Type B pancreatic cell (in vitro differentiated cells): ENCODE measurements around the gene CCDC97. TPM values are rescaled to one million over a fixed set of nuclear protein-coding genes. Genes with fewer than 3 reads are reported as not detected.
A peak's percentile ranks its signal among the peaks of the same experiment; 100 is the strongest.

Source experiments
- DNase-seq: peaks from one replicate; pipeline ENCODE4 v3.0.0; 2021; ENCODE audit warnings: mixed read lengths; ENCODE audit not compliant: unreplicated experiment; ENCODE audit errors: extremely low spot score
- H3K27ac Mint-ChIP-seq: 2 replicates; pipeline ENCODE4 v1.8.0; 2021; ENCODE audit warnings: mild to moderate bottlenecking, mixed read lengths
- H3K27me3 Mint-ChIP-seq: 2 replicates; pipeline ENCODE4 v1.8.0; 2021; ENCODE audit warnings: mixed read lengths
- H3K36me3 Mint-ChIP-seq: 2 replicates; pipeline ENCODE4 v1.8.0; 2021; ENCODE audit warnings: mixed read lengths
- H3K4me1 Mint-ChIP-seq: one replicate; pipeline ENCODE4 v1.8.0; 2021; ENCODE audit warnings: mixed read lengths; ENCODE audit not compliant: unreplicated experiment
- H3K4me3 Mint-ChIP-seq: 2 replicates; pipeline ENCODE4 v1.8.0; 2021; ENCODE audit warnings: mild to moderate bottlenecking, mixed read lengths
- H3K9me3 Mint-ChIP-seq: 2 replicates; pipeline ENCODE4 v1.8.0; 2021; ENCODE audit warnings: mixed read lengths
- CTCF ChIP-seq: fragments of 200-600 bp; sonication (generic); conservative IDR thresholded peaks from 2 replicates; pipeline ENCODE4 v1.5.0; 2021; ENCODE audit warnings: antibody characterized with exemption, mild to moderate bottlenecking
- total RNA-seq: library from RNA; stranded (reverse); gene quantifications from 2 replicates; pipeline ENCODE4 v1.2.1, GENCODE V29; 2021; ENCODE audit warnings: low replicate concordance

CCDC97 gene
- total RNA-seq, 1 donor from 2014 or later: 42.6 TPM

- no peaks in the 10 kb centered on the region for H3K27me3 Mint-ChIP-seq
- no peak for TF ChIP-seq CTCF
- H3K4me3 Mint-ChIP-seq: peak overlapping the region; percentile 100
- H3K4me1 Mint-ChIP-seq: peaks cover 35% of the 10 kb centered on the region
- DNase-seq: no peak
- H3K36me3 Mint-ChIP-seq: peaks cover 11% of the 10 kb centered on the region
- no peaks in the 10 kb centered on the region for H3K9me3 Mint-ChIP-seq
- peak overlapping the region; percentile 96 for H3K27ac Mint-ChIP-seq
These were observed 566 bp upstream of the CCDC97 start for GRCh38 chr19:41309180-41310032.

DNA sequence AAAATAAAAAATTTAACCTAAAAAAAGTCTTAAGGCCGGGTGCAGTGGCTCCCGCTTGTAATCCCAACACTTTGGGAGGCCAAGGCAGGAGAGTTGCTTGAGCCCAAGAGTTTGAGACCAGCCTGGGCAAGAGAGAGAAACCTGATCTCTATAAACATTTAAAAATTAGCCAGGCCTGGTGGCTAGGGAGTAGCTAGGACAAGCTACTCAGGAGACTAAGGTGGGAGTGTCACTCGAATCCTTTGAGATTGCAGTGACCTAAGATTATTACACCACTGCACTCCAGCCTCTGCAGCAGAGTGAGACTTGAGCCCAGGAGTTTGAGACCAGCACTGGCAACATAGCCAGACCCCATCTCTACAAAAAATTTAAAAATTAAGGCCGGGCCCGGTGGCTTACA is 1.1 kb downstream of the CCDC97 start:
- H3K36me3 Mint-ChIP-seq: peaks cover 13% of the 10 kb centered on the region

DNA sequence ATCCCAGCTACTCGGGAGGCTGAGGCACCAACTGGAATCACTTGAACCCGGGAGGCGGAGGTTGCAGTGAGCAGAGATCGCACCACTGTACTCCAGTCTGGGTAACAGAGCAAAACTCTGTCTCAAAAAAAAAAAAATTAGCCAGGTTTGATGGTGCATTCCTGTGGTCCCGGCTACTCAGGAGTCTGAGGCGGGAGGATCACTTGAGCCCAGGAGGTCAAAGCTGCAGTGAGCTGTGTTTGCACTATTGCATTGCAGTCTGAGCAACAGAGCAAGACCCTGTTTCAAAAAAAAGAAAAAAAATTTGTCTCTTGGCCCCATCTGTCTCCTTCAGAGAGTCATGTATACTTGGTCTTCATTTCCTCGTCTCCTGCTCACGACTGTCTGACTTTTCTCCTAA is 1.6 kb downstream of the CCDC97 start:
- H3K4me3 Mint-ChIP-seq: peak overlapping the region; percentile 100
- no peak for DNase-seq
- peaks cover 15% of the 10 kb centered on the region for H3K36me3 Mint-ChIP-seq
- no peaks in the 10 kb centered on the region for H3K27me3 Mint-ChIP-seq
- peaks cover 35% of the 10 kb centered on the region for H3K4me1 Mint-ChIP-seq
- TF ChIP-seq CTCF: no peak
- peak overlapping the region; percentile 64 for H3K27ac Mint-ChIP-seq
- H3K9me3 Mint-ChIP-seq: no peaks in the 10 kb centered on the region

More for the DNA sequence above, 1.1 kb downstream of the CCDC97 start:
- TF ChIP-seq CTCF: no peak
- Mint-ChIP-seq H3K9me3 (no peaks in the 10 kb centered on the region), H3K4me1 (peaks cover 35% of the 10 kb centered on the region), H3K27me3 (no peaks in the 10 kb centered on the region), H3K4me3 (peak overlapping the region; percentile 100), H3K27ac (peak overlapping the region; percentile 96)
- no peak for DNase-seq

DNA sequence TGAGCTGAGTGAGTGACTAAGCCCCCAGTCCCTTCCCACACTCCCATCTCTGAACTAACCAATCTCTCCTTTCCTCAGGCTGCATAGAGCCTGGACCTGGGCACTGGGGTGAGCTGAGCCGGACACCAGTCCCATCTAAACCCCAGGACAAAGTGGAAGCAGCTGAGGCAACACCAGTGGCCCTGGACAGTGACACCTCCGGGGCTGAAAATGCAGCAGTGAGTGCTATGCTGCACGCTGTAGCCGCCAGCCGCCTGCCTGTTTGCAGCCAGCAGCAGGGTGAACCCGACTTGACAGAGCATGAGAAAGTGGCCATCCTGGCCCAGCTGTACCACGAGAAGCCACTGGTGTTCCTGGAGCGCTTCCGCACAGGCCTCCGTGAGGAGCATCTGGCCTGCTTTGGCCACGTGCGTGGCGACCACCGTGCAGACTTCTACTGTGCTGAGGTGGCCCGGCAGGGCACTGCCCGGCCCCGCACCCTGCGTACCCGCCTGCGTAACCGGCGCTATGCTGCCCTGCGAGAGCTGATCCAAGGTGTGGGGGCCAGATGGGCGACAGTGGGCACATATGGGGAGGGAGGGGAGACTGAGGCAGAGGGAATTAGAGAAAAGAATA is 6.4 kb downstream of the CCDC97 start:
- Mint-ChIP-seq H3K4me3 (no peak overlapping the region), H3K36me3 (peaks cover 17% of the 10 kb centered on the region), H3K9me3 (no peaks in the 10 kb centered on the region), H3K27me3 (no peaks in the 10 kb centered on the region), H3K4me1 (peaks cover 16% of the 10 kb centered on the region), H3K27ac (no peak overlapping the region)
- DNase-seq: no peak
- no peak for TF ChIP-seq CTCF

GRCh38 chr19:41318696-41319499 is 8.9 kb downstream of the CCDC97 start:
- no peak overlapping the region for H3K27ac Mint-ChIP-seq
- H3K9me3 Mint-ChIP-seq: no peaks in the 10 kb centered on the region
- DNase-seq: no peak
- no peak for TF ChIP-seq CTCF
- peaks cover 11% of the 10 kb centered on the region for H3K36me3 Mint-ChIP-seq
- H3K27me3 Mint-ChIP-seq: no peaks in the 10 kb centered on the region
- peaks cover 10% of the 10 kb centered on the region for H3K4me1 Mint-ChIP-seq
- H3K4me3 Mint-ChIP-seq: no peak overlapping the region
